ENCODE measurements around the gene TMEM131L.
A peak's percentile ranks its signal among the peaks of the same experiment; 100 is the strongest.
"Not testable (repeated sequence)": the region's sequence is repeated elsewhere in the genome, so short reads cannot be mapped to it uniquely, and the experiment has no call there.

The TMEM131L gene

DNA sequence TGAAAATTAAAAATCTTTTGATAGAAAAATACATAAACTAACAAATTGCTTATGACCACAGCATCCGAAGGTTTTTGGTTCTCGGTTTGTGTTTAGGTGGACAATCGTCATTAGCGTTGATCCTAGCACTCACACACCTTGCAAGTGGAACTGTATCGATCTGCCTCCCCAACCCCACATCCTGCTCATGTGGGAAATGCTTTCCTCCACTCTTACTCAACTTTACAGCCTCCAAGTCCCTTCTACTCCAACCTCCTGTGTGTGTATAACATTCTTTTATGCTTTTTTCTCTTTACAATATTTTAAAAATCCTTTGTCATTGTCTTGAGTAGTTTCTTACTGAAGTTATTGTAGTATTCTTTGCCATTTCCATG lies 15.6 kb upstream of the TMEM131L start:
- no peak for DNase-seq

DNA sequence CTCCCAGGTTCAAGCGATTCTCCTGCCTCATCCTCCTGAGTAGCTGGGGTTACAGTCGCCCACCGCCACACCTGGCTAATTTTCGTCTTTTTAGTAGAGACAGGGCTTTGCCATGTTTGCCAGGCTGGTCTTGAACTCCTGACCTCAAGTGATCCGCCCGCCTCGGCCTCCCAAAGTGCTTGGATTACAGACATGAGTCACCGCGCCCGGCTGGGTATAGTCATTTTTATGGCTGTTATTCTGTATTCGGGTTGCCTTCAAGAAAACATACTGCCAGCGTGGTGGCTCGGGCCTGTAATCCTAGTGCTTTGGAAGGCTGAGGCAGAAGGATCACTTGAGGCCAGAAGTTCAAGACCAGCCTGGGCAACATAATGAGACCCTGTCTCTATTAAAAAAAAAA lies 15.0 kb upstream of the TMEM131L start:
- not testable (repeated sequence) for DNase-seq

DNA sequence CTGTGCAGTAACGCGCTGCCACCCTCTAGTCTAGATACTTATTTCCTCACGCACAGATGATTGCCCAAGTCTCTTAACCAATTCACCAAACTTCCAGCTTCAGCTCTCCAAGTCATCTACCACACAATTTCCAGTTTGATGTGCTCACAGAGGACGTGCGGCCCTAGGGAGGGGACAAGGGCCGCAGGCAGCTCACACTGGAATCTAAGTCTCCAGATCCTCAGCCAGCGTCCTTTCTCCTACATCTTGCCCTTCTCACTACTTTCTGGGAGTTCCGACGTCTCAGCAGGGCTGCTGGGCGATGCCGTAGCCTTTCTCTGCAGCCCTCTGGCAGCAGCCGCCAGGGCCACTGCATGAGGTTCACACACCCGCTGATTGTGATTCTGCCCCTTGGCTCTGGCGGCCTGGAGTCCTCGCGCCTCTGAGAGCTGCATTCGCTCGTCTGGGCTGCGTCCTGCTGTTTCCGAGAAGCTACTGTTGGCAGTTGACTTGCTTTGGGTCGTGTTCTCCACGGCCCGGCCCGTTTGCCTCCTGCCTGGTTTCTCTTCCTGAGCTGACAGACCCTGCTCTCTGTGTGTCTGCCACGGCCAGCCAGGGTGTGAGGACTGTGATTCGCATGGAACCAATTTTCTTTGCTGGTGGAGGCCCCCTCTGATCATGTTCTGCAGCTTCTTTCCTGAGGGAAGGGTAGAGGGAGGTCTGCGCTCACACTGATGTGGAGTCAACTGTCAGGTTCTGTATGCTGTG lies 14.1 kb upstream of the TMEM131L start:
- DNase-seq, result peak; percentile 84

DNA sequence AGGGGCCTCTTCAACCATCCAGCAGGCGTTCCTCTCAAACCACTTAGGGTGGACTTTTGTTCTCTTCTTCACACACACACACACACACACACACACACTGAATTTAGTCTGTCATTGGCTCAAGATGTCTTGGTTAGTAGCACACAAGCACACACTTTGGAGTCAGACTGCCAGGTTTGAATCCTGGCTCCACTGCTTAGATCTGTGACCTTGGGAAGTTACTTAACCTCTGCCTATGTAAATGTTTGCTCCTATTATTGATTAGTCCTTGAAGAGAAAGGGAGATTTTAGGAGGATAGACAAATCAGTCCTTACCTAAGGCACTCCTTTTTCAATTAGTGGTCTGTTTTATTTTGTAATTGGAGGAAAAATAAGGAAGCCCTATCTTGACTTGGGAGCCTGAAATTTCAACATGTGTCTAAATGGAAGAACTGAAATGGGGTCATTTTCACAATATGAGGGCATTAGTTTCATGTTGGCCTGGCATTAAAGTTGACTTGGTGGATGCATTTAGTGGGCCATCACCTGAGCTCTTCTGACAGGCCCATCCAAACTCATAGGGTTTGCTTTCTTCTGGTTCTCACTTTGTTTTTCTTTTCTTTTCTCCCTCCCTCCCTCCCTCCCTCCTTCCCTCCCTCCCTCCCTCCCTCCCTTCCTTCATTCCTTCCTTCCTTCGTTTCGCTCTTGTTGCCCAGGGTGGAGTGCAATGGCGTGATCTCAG lies 13.3 kb upstream of the TMEM131L start:
- no peak for DNase-seq

DNA sequence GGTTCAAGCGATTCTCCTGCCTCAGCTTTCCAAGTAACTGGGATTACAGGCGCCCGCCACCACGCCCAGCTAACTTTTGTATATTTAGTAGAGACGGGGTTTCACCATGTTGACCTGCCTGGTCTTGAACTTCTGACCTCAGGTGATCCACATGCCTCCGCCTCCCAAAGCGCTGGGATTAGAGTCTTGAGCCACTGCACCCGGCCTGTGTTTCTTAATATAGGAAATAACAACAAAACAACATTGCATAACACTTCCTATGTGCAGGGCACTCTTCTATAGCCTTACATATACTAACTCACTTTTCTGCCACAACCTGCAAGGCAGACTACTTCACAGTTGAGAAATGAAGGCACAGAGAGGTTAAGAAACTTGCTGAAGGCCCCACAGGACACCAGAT lies 12.8 kb upstream of the TMEM131L start:
- DNase-seq, result no peak

DNA sequence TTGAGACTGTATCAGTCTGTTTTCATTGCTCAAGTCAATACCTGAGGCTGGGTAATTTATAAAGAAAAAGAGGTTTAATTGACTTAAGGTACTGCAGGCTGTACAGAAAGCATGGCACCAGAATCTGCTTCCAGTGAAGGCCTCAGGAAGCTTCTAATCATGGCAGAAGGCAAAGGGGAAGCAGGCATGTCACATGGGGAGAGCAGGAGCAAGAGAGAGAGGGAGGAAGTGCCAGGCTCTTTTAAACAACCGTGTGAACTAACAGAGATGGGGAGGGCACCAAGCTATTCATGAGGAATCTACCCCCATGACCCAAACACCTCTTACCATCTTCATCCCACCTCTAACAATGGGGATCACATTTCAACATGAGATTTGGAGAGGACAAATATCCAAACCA lies 7.2 kb upstream of the TMEM131L start:
- no peak for DNase-seq

DNA sequence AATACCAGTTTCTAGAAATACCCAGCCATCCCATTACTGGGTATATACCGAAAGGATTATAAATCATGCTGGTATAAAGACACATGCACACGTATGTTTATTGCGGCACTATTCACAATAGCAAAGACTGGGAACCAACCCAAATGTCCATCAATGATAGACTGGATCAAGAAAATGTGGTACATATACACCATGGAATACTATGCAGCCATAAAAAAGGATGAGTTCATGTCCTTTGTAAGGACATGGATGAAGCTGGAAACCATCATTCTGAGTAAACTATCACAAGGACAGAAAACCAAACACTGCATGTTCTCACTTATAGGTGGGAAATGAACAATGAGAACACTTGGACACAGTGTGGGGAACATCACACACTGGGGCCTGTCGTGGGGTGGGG lies 4.6 kb upstream of the TMEM131L start:
- DNase-seq, result not testable (repeated sequence)

DNA sequence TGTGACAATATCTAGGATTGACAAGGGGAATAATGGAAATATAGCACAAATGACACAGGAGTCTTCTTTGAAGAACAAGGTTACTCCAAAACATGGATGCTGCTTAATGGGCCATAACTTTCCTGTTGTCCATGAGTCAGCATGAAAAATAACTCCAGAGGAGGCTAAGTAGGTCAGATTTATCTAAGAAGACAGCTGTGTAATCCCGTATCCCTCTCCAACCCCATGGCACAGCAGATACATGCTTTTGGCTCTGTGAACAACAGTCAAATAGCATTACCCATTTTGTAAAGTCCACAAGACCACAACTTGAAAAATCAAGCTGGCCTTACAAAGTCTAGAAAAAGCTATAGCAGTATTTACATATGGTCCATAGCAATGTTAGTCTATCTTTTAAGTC lies 2.1 kb upstream of the TMEM131L start:
- DNase-seq, result no peak

DNA sequence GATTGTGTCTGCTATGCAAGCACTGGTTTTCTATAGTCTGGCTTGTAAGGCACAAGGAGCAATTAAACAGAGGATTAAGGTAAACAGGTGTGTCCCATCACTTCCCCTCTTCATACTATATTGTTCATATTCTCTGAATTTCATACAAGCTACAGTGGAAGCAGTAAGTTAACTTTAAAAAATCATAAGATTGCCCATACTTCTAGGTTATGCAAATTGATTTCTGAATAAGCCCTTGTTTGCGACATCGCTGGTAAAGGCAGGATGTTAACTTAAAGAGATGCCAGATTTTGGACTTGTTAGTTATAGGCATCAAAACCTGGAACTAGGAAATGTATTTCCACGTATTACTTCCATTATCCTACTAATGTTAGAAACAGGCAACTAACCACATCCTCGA lies 1.0 kb upstream of the TMEM131L start:
- DNase-seq, result no peak

DNA sequence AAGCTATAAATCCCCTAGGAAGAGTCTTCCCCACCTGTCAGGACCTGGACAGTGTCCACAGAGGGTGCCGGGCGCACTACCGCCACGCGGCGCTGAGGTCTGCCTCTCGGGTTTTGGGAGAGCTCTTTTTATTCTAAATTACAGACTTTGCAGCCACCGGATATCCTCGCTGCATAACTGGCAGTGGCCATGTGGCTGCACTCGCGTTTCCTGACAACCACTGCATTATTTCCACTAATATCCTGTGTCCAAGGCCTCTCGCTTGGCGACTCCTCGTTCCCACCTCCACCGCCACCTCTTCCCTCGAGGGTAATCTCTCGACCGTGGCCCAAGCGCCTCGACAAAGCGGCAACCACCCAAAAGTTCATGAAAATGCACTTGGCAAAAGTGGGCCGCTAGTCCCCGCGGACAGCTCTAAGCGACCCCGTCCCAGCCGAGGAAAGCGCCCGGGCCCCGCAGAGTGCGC lies 512 bp upstream of the TMEM131L start:
- peak; percentile 74 for DNase-seq

DNA sequence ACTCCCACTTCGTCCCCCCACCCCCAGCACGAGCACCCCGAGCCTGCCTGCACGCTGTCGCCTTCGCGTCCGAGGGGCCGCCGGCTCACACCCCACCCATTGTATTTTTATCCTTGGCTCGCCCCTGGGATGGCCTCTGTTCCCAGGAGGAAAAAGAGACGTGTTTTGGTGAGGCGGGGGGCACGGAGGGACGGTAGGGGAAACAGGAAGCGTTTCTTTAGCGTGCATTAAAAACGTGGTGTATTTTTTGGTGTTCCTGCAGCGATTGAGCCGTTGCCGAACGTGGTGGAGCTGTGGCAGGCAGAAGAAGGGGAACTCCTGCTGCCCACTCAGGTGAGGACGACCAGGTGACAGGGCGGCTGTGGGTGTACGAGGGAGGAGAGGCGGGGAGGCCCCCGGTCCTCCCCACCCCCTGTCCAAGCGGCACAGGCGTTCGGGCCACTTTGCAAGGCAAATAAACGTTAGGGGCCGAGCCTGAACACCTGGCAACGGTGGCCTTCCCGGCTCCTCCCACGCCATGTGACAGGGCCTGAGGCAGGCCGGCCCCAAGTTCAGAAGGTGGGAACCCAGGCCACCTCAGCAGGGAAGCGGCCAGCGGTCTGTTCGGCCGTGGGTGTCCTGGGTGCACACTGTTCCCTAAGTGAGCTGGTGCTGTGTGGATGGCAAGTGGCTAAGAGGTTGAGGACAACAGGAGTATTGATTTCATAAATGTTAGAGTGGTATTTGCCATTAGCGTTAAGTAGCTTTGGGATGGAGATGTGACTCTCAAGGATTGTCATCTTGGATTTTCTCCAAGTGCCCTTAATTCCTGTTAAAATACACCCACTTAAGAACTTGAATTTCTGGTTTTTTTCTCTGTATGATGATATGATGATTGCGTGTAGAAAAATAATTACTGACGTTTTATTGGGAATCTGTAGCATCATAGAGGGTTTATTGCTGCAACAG lies 1.1 kb downstream of the TMEM131L start:
- peak; percentile 79 for DNase-seq

DNA sequence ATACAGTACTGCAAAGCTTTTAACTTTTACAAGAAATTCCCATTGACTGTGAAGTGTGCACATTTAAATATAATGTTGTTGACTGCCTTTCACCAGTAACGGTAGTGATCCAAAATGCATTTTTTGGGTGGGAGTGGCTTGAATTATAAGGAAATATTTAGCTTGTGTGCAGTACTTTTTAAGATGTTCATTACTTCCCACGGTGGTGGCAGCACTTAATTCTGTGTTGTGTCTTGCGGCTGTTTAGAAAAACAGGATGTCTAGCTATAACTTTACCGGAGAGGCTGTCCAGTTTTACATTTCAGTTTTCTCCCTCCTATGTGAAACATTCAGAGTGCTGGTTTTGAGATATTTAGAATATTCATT lies 1.7 kb downstream of the TMEM131L start:
- no peak for DNase-seq

DNA sequence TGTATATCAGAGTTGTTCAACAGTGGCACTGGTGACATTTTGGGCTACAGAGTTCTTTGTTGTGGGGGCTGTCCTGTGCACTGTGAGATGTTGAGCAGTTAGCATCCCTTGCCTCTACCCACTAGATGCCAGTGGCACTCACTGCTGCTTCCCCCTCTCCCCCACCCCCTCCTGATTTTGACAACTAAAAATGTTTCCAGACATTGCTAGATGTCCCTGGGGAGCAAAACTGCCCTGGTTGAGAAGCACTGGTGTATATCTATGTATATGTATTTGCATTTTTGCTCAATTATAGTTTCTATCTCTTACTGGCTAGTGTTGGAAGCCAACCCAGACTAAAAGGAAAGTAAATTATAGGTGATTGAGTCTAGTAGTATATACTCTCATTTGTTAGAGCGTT lies 2.4 kb downstream of the TMEM131L start:
- DNase-seq, result no peak

DNA sequence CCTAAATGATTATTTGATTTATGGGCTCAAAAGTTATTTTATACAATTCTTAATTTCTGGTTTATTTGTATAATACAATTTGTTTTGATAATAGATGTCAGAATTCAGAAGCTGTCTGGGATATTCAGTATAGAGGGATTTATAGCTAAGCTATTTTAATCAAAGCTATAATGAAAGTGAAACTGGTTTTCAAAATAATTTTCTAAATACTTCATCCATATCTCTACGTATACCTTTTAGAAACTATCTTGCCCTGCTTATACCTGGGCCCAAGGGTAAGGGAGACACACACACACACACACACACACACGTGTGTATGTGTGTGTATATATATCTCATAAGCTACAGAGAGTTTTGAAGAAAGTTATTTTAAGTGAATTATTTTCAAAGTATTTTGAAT lies 2.9 kb downstream of the TMEM131L start:
- no peak for DNase-seq

DNA sequence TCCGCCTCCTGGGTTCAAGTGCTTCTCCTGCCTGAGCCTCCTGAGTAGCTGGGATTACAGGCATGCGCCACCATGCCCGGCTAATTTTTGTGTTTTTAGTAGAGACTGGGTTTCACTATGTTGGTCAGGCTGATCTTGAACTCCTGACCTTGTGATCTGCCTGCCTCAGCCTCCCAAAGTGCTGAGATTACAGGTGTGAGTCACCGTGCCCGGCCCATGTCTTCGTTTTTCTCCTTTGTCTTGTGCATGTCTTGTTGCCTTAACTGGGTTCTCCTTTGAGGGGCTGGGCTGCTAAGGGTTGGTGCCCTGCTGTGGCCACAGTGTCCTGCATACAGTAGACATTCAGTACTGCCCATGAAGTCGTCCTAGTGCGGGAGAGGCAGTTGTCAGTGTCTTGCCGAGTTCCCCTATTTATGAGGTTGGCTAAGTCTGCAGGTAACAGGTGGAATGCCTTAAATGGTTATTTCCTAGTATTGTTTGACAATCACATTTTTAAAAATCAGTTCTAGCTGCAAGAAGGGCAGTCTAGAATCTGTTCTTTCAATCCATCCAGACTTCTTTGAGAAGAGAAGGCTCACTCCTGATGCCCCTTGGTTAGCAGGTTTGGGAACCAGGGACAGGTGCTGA lies 5.0 kb downstream of the TMEM131L start:
- not testable (repeated sequence) for DNase-seq

DNA sequence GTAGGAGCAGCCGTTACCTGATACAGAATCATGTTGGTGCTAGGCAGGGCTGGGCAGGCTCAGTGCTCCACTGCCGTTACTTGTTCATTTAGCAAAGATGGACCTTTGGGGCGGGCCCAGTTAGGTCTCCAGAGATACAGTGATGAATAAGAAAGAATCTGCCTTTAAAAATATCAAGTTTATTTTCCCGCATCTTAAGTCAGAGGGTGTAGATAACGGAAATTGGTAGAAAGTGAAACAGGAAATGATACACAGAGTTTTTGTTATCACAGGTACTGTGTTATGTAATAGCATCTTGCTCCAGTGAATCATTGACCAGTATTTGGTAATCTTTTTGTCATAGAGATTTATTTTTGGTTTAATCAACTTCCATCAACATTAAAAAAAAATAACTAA lies 5.5 kb downstream of the TMEM131L start:
- DNase-seq, result no peak

DNA sequence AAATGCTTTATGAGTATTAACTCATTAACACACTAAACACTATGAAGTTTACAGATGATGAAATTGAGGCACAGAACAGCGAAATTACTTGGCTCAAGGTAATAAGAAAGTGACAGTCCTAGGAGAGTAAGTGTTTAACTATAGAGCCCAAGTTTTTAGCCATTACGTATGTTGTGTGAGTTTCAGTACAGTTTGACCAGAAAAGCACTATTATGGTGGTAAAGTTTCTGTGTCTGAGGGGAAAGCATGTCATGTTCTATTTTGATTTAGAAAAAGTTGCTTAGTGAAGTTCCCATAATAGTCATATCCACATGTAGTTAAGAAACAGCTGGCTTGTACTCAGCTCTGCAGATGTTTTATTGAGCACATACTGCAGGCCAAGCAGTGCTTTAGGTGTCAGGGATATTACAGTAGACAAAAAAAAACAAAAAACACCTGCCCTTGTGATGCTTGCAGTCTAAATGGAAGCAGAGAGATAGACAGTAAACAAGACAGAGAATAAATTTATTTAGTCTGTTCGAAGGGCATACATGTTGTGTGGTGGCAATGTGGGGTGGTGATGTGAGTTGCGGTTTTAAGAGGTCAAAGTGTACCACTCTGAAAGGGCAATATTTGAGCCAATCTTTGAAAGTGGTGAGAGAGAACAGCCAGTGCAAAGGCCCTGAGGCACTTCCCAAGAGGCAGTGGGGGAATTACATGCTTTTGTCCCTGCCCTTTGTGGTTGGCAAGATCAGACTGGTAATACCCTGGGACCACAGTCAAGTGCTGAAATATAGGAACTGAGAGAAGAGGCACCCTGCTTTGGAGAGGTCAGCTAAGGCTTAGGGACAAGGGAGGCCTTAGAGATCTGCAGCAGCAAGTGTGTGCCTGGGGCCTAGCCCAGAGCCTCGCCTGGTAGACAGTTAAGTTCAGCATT lies 6.2 kb downstream of the TMEM131L start:
- no peak for DNase-seq

DNA sequence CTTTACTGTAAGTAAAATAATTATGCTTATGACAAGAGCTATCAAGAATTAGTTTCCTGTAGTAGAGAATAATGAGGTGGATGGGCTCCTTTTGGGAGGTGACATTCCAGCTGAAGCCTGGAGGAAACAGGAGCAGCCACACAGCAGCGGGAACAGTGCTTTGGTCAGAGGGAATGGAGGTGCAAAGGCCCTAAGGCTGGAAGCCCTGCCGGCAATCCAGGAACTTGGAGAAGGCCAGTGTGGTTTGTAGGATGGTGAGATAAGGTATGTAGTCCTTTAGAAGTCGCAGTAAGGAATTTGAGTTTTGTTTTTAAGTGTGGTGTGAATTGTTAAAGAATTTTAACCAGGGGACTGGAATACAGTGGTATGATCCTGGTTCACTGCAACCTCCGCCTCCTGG lies 8.1 kb downstream of the TMEM131L start:
- peak; percentile 87 for DNase-seq

DNA sequence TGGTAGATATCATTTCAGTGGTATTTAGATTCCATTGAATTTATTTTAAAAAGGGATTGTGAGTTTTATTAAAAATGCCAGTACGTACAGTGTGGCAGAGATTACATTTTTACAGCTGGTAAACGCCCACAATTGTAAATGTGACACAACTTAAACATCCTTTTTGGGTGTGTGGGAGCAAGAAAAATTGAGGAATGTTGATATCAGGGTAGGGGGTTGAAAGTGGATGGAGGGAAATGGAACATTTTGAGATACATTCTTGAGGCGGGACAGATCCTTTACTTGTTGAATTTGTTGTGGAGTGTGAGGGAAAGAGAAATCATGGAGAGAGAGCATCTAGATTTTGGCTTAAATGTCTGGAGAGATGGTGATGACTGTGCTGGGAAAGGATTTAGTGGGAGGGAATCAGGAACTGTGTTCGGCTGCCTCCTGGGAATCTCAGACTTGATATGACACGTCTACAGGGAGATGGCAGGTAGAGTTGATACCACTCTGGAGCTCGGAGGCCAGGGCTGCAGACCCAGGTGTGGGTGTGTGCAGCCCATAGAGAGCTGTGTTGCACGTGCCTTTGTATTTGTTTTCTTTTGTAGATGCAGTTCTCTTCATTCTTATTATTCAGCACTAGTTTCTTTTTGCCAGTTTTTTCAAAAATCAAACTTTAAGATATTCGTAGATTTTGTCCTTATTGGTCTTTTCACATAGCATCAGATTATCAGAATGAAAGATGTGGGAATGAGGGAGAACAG lies 10.8 kb downstream of the TMEM131L start:
- DNase-seq, result no peak

DNA sequence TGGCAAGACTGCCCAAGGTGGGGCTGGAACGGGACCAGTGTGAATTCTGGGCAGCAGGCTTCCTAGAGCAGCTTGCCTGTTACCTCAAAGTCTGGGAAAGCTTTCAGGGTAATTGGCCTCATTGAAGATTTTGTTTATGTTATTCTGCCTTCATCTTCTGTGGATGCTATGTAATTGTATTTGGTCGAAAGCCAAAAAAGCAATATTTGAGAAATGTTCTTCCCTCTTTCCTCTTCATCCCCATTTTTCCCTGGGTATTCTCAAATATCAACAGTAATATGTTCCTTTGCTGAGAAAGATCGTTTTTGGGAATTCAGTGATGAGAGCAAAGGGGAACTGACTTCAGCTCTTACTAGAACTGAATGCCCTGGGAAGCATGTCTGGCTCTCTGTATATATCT lies 12.9 kb downstream of the TMEM131L start:
- no peak for DNase-seq

DNA sequence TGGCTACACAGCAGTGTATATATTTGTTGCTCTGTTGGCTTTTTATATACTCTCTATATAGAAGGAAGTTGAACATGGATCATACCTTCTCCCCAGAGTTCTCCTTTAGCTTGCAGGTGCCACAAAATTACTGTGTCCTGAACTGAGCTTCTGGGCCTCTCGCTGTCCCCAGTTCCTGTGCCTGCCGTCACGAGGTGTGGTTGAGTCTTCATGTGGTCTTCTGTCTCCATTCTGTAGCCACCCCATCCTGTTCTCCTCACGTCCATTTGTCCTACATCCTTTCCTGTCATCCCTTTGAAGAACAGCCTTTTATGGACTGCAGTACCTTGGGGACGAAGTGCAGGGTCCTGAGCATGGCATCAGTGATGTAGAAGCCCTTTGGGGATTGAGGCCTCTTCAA lies 14.5 kb downstream of the TMEM131L start:
- no peak for DNase-seq

All from islet precursor cell (in vitro differentiated cells).